OCI-LY3 (cell line): ENCODE results near the gene VTI1A.

ENCODE experiments used
- EZH2phosphoT487 ChIP-seq: fragments of 200-600 bp; shearing (Covaris generic); IDR thresholded peaks from 2 replicates; pipeline ENCODE4 v1.6.1; 2018; ENCODE audit warnings: antibody characterized with exemption, mixed run types, low read depth
- TF ChIP-seq, protein P1 (sequence below): fragments of 200-600, 300-600 bp; sonication (generic); IDR thresholded peaks from 2 replicates; pipeline ENCODE4 v1.5.1; 2014; ENCODE audit warnings: antibody characterized with exemption, low read length, low read depth

DNA sequence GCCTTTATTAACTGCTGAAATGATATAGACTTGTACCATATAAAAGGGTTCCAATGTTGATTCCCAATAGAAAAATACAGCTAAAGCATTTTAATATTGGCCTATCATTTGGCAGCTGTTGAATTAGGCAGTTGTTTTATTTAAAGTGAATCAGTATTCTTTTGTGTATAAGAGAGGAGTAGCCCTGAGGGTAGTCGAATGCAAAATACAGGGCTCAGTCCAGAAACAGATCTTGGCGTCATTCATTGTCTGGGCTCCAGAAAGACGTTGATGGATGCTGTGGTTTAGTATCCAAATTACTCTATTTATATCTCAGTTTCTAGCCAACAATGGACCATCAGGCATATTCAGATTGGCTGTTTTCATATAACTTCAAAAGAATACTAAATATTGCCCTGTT is 193.6 kb downstream of the VTI1A start:
- TF ChIP-seq, protein P1, sequence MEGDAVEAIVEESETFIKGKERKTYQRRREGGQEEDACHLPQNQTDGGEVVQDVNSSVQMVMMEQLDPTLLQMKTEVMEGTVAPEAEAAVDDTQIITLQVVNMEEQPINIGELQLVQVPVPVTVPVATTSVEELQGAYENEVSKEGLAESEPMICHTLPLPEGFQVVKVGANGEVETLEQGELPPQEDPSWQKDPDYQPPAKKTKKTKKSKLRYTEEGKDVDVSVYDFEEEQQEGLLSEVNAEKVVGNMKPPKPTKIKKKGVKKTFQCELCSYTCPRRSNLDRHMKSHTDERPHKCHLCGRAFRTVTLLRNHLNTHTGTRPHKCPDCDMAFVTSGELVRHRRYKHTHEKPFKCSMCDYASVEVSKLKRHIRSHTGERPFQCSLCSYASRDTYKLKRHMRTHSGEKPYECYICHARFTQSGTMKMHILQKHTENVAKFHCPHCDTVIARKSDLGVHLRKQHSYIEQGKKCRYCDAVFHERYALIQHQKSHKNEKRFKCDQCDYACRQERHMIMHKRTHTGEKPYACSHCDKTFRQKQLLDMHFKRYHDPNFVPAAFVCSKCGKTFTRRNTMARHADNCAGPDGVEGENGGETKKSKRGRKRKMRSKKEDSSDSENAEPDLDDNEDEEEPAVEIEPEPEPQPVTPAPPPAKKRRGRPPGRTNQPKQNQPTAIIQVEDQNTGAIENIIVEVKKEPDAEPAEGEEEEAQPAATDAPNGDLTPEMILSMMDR, result no peak
- no peak for TF ChIP-seq EZH2phosphoT487
